Measurements from ENCODE around the gene TLK1. TPM values are rescaled to one million over a fixed set of nuclear protein-coding genes. Genes with fewer than 3 reads are reported as not detected.

TLK1 gene
- total and polyA plus RNA-seq, 10 of the 15 experiments (the other 5 are each of a cell fraction or from before 2014, with no cell fraction given) = 25.1 to 126 (median 57.3) TPM

GRCh38 chr2:171109571-171109970, 51.1 kb downstream of the TLK1 start (continued):
- TF ChIP-seq ZNF207 (IDR thresholded peaks at IDR 0.05; ENCODE audit: borderline replicate concordance) (no peak), YY1 (IDR thresholded peaks at IDR 0.05; ENCODE audit: low read depth, low read length) (no peak), CEBPZ (IDR thresholded peaks at IDR 0.05; ENCODE audit: low read depth, low read length) (no peak), BHLHE40 (IDR thresholded peaks at IDR 0.05; ENCODE audit: borderline replicate concordance in 1 of 2, low read depth in 2 of 2, low read length in 1 of 2) (no peak)

- in situ Hi-C loops (cut with MboI) (no loop called here), intact Hi-C loops (cut with micrococcal nuclease; ENCODE audit: unreplicated experiment) (no loop called here)
- DNase-seq (ENCODE audit: low read depth, low spot score) = no peak
- TF ChIP-seq HDAC2 (IDR thresholded peaks at IDR 0.05) = no peak
- Histone ChIP-seq H3K4me1 (ENCODE audit: control insufficient read depth, insufficient read depth, low read length) (no peaks in the 10 kb centered on the region), H3K27me3 (replicated peaks in 1 of 2; ENCODE audit: control insufficient read depth in 2 of 2, insufficient read depth in 2 of 2, low read length in 1 of 2) (no peaks in the 10 kb centered on the region), H4K20me1 (ENCODE audit: control insufficient read depth, insufficient read depth) (no peaks in the 10 kb centered on the region), H3K9me3 (replicated peaks; ENCODE audit: control insufficient read depth, insufficient read depth, low read length) (no peaks in the 10 kb centered on the region), H3K36me3 (ENCODE audit: control insufficient read depth in 2 of 2, insufficient read depth in 2 of 2, low read length in 1 of 2) (peaks cover 2 to 19% of the 10 kb centered on the region in 2 experiments; a peak in 2 of 4 replicates), H3K9ac (ENCODE audit: control insufficient read depth, insufficient read depth, low read length) (no peak overlapping the region), H3K79me2 (ENCODE audit: control insufficient read depth, insufficient read depth, low read length) (peaks cover 92% of the 10 kb centered on the region), H3K4me2 (ENCODE audit: control insufficient read depth, insufficient read depth) (no peak overlapping the region), H3K4me3 (no peak overlapping the region), H3K27ac (ENCODE audit: control insufficient read depth, insufficient read depth) (no peak overlapping the region), H2AFZ (ENCODE audit: control insufficient read depth, low read depth, low read length) (no peak overlapping the region)
- ATAC-seq = no peak
- ChIA-PET CTCF (interaction anchor here (0.6 to 1.4 kb wide), 9 partner anchors 14 to 706 kb away, joined by 3 to 12 read pairs (median 4); no protein-coding TSS in a partner anchor), RAD21 (ENCODE audit: unreplicated experiment) (interaction anchor here (0.7 to 1.6 kb wide), 5 partner anchors 15 to 307 kb away, joined by 3 to 4 read pairs (median 4); no protein-coding TSS in a partner anchor), POLR2A (interaction anchor here (0.6 kb wide), 1 partner anchor 35 kb away, joined by 3 read pairs; no protein-coding TSS in a partner anchor), SMC1A (ENCODE audit: uncharacterized antibody, unreplicated experiment) (interaction anchor here (0.9 to 1.4 kb wide), 8 partner anchors 14 to 157 kb away, joined by 3 to 8 read pairs (median 3); no protein-coding TSS in a partner anchor)
- 92% methylated on average over 1 of the region's 1 CpG for WGBS (ENCODE audit: insufficient coverage, insufficient replicate concordance, low lambda C conversion rate, missing lambda C conversion rate)
- BruUV-seq (replicated peaks) = no TSS peak
- no peak for FAIRE-seq
These were observed 51.7 kb downstream of the TLK1 start for GRCh38 chr2:171109020-171109419.
